SK-N-SH (cell line): ENCODE data around the gene R3HDM2.

Experiments used
- CTCF ChIP-seq: fragments of 200-600 bp; sonication (generic); IDR thresholded peaks from 2 replicates; pipeline ENCODE4 v1.6.1; 2017; ENCODE audit warnings: antibody characterized with exemption, mild to moderate bottlenecking, moderate library complexity
- EZH2phosphoT487 ChIP-seq: fragments of 200-600 bp; sonication (generic); IDR thresholded peaks from 2 replicates; pipeline ENCODE4 v1.6.1; 2017; ENCODE audit warnings: low read depth, mixed run types, mild to moderate bottlenecking, antibody characterized with exemption, moderate library complexity, borderline replicate concordance
- RFX5 ChIP-seq: IDR thresholded peaks from 2 replicates; pipeline ENCODE4 v1.6.1; 2012; ENCODE audit warnings: mild to moderate bottlenecking, improper control_type of control experiment, low read length

DNA sequence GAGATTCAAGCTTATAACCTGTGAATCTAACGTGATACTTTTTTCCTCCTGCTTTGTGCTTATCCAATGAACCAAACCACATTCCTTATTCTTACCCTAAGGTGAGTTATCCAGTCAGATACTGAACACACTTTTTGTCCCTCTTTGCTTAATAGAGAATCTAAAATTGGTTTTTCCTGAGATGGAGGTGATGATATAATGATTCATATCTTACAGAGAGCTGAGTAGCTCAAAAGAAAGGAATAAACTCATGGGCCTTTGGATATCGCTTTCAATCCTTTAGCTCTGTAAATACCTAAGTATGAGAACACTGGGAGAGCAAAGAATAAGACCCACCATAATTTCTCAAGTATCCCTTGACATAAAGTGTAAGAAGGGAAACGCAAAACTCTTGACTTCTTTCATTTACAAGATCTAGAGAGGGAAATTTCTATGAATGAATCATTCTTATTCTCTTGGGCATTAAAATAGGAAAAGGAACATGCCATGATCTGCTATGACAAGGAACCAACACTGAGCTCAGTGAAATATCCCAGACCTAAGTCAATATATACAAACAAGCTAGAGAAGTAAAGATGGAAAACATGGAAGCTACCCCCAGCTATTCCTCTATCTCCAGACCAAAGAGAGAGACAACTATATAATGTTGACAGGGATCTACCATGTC is 98.1 kb downstream of the R3HDM2 start:
- no peak for TF ChIP-seq CTCF
- no peak for TF ChIP-seq RFX5
- no peak for TF ChIP-seq EZH2phosphoT487
